Lower leg skin (tissue), 3 donors: ENCODE measurements around the gene AQP2.

Experiments
- CTCF ChIP-seq, 3 donors: fragments of 450-650 bp; IDR thresholded peaks; one replicate each; pipeline ENCODE4 v1.5.1; 2016; ENCODE audit warnings: antibody characterized with exemption in 3 of 3, mild to moderate bottlenecking in 3 of 3, moderate library complexity in 2 of 3
- POLR2A ChIP-seq, 2 donors: fragments of 450-650 bp; IDR thresholded peaks; one replicate each; pipeline ENCODE4 v1.6.1; 2016 to 2017; ENCODE audit warnings: antibody characterized with exemption in 2 of 2, mild to moderate bottlenecking in 1 of 2, moderate library complexity in 1 of 2

GRCh38 chr12:50004696-50005095 is 54.2 kb downstream of the AQP2 start:
- no peak for TF ChIP-seq CTCF (IDR thresholded peaks at IDR 0.05)
- no peak for TF ChIP-seq POLR2A (IDR thresholded peaks at IDR 0.05)
